RWPE2 (cell line): ENCODE data around the gene LSM6.

ENCODE experiments used
- ATAC-seq: fragments of 200-7000 bp; cut with Tn5 transposase; 3 replicates; pipeline ENCODE4 v1.9.1; 2021; ENCODE audit warnings: low read depth
- DNase-seq: peaks from one replicate; pipeline ENCODE4 v3.0.0-alpha.2; 2020; ENCODE audit warnings: low spot score
- H3K27ac ChIP-seq: fragments of 450-650 bp; 2 replicates; pipeline ENCODE4 v1.5.1; 2017; ENCODE audit warnings: mild to moderate bottlenecking; ENCODE audit not compliant: poor library complexity, severe bottlenecking
- H3K27me3 ChIP-seq: fragments of 250-450 bp; sonication (Bioruptor Pico); 2 replicates; pipeline ENCODE4 v1.5.1; 2021; ENCODE audit warnings: mild to moderate bottlenecking, moderate library complexity; ENCODE audit not compliant: insufficient read depth, poor library complexity, severe bottlenecking
- H3K36me3 ChIP-seq: fragments of 250-450 bp; sonication (Bioruptor Pico); 2 replicates; pipeline ENCODE4 v1.5.1; 2020; ENCODE audit warnings: low read depth, mild to moderate bottlenecking, moderate library complexity
- H3K4me1 ChIP-seq: fragments of 250-450 bp; sonication (Bioruptor Pico); 2 replicates; pipeline ENCODE4 v1.5.1; 2021; ENCODE audit warnings: mild to moderate bottlenecking, moderate library complexity; ENCODE audit not compliant: insufficient read depth, poor library complexity, severe bottlenecking
- H3K4me3 ChIP-seq: fragments of 250-450 bp; sonication (Bioruptor Pico); 2 replicates; pipeline ENCODE4 v1.5.1; 2021; ENCODE audit warnings: mild to moderate bottlenecking, moderate library complexity; ENCODE audit not compliant: severe bottlenecking
- H3K9me3 ChIP-seq: fragments of 250-450 bp; sonication (Bioruptor Pico); 2 replicates; pipeline ENCODE4 v1.5.1; 2021; ENCODE audit warnings: mild to moderate bottlenecking, moderate library complexity; ENCODE audit not compliant: severe bottlenecking
- CTCF ChIP-seq: fragments of 450-650 bp; IDR thresholded peaks from one replicate; pipeline ENCODE4 v1.5.1; 2017; ENCODE audit warnings: mild to moderate bottlenecking, moderate library complexity; ENCODE audit not compliant: poor library complexity, severe bottlenecking

LSM6 gene

GRCh38 chr4:146179784-146180370 is 4.4 kb downstream of the LSM6 start:
- Histone ChIP-seq H3K27me3 (no peaks in the 10 kb centered on the region), H3K4me1 (peaks cover 13% of the 10 kb centered on the region), H3K36me3 (peaks cover 39% of the 10 kb centered on the region), H3K4me3 (no peak overlapping the region), H3K9me3 (no peaks in the 10 kb centered on the region), H3K27ac (no peak overlapping the region)
- TF ChIP-seq CTCF = no peak
- DNase-seq = no peak
- no peak for ATAC-seq

GRCh38 chr4:146182443-146182842 is 6.9 kb downstream of the LSM6 start:
- Histone ChIP-seq H3K9me3 (no peaks in the 10 kb centered on the region), H3K4me3 (no peak overlapping the region), H3K27ac (no peak overlapping the region), H3K27me3 (no peaks in the 10 kb centered on the region), H3K4me1 (no peaks in the 10 kb centered on the region), H3K36me3 (peaks cover 63% of the 10 kb centered on the region)
- TF ChIP-seq CTCF = no peak
- no peak for ATAC-seq
- DNase-seq = no peak

GRCh38 chr4:146183209-146183608 is 7.7 kb downstream of the LSM6 start:
- H3K9me3 ChIP-seq = no peaks in the 10 kb centered on the region
- no peak for TF ChIP-seq CTCF
- H3K27ac ChIP-seq = no peak overlapping the region
- ATAC-seq (no peak), DNase-seq (no peak)
- H3K4me1 ChIP-seq = no peaks in the 10 kb centered on the region
- no peaks in the 10 kb centered on the region for H3K27me3 ChIP-seq
- no peak overlapping the region for H3K4me3 ChIP-seq
- peaks cover 70% of the 10 kb centered on the region for H3K36me3 ChIP-seq

- H3K36me3 ChIP-seq = peaks cover 83% of the 10 kb centered on the region
Observed at GRCh38 chr4:146186041-146186440, 10.5 kb downstream of the LSM6 start.

More at GRCh38 chr4:146186041-146186440, 10.5 kb downstream of the LSM6 start:
- Histone ChIP-seq H3K27me3 (no peaks in the 10 kb centered on the region), H3K9me3 (no peaks in the 10 kb centered on the region), H3K4me3 (no peak overlapping the region), H3K27ac (no peak overlapping the region), H3K4me1 (no peaks in the 10 kb centered on the region)
- DNase-seq (no peak), ATAC-seq (no peak)
- no peak for TF ChIP-seq CTCF
